HuH-7 (cell line): Measurements from ENCODE around the gene RASSF5.

Source experiments
- DNase-seq: peaks from one replicate; pipeline ENCODE4 v3.0.0; 2011; ENCODE audit warnings: low spot score

RASSF5 gene

DNA sequence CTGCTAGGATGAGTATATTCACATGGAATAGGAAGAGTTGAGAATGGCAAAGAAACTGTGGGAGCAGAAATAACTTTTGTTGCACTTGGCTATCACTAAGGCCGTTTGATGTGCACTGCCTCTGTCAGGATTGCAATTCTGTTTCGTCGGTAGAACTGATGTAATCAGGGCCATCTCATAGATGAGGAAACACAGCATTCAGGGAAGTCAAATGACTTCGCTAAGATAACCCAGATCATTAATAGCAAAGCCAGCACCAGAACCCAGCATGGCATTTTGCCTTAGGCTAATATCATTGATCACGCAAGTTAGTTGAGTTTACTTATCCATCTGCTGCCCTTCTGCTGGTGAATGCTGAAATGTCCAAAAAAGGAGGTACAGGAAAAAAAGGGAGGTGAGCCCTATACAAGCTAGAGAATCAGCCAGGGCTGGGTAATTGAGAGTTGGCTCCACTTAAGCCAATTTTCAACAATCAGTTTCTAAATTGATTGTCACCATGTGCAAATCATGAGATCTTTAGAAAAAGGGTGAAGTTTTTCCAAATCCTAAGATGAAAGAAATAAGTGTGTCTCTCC lies 7.6 kb downstream of the RASSF5 start:
- no peak for DNase-seq

- DNase-seq = no peak
Observed at GRCh38 chr1:206516728-206516990, 9.3 kb downstream of the RASSF5 start.

GRCh38 chr1:206517784-206518183 lies 10.5 kb downstream of the RASSF5 start:
- DNase-seq = no peak

DNA sequence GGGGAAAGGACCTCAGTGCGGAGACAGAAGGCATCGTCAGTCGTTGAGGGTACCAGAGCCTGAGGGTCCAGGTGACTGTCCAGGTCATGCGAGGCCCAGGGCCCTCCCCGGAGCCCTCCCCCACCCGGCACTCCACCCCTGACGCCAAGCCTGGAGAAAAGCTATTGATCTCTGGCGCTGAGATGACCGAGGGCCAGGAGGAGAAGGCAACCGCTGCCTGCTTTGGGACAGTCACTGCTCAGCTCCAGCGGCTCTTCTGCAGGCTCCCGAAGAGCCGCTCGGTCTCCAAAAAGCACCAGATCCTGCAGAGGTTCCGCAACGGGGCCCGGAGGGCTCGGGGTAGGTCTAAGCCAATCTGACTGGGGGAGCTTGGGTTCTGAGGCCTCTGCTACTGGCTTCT lies 10.9 kb downstream of the RASSF5 start:
- no peak for DNase-seq

- DNase-seq = no peak
Observed at GRCh38 chr1:206518743-206519142, 11.4 kb downstream of the RASSF5 start.

GRCh38 chr1:206521127-206521526 lies 13.8 kb downstream of the RASSF5 start:
- no peak for DNase-seq

GRCh38 chr1:206521694-206522402 lies 14.5 kb downstream of the RASSF5 start:
- no peak for DNase-seq

- no peak for DNase-seq
Observed at GRCh38 chr1:206524739-206525364, 17.5 kb downstream of the RASSF5 start.

DNA sequence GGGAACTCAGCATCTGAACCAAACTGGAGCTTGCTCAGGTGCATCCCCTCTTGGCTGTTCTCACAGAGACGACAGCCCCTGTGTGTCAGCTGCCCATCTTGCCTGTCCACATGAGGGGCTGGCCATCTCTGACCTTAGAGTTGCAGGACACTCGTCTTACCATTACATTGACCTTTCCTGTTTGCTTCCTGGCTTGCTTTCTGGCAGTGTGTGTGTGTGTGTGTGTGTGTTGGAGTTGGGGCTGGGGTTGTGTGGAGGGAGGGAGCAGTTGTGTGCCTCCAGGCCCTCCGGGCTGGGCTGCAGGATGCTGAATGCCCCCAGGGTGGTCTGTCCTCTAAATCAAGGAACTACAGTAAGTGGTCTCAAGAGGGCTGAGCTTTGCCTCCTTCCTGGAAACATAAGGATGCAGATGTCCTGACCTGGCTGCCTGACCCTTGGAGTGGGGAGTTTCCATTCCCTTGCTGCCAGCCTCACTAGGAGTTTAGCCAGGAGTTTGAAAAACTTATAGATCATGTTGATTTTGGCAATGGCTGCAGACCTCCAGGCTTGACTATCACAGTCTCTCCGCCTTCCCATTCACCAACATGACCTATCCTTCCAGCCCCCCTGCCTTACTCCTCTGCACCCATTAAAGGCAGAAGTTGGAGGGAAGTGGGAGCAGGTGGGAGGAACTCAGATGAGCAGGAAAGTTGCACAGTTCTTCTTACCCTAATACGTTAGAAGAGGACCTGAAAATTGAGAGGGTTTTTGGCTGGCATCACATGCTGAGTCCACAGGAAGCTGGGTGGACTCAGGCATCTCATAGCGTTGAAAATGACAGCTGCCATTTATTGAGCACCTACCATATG lies 19.0 kb downstream of the RASSF5 start:
- DNase-seq = no peak

- no peak for DNase-seq
Observed at GRCh38 chr1:206529425-206529824, 22.1 kb downstream of the RASSF5 start.

DNA sequence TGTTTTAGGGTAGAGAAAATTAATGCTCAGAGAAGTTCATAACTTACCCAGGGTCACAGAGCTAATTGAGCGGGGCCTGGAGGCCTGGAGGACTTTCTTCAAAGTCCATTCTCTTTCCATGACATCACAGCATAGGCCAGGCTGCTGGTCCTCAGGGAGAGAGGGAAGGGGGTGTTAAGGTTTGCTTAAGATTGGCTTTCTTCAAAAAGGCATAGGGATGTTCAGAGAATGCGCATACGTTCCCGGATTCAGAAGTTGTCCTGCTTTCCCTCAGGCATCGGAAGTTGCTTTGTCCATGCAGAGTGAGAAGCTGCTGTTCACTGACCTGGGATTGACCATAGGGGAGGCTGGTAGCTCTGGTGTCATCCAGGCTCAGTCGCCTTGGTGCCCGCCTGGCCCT lies 25.0 kb downstream of the RASSF5 start:
- no peak for DNase-seq

DNA sequence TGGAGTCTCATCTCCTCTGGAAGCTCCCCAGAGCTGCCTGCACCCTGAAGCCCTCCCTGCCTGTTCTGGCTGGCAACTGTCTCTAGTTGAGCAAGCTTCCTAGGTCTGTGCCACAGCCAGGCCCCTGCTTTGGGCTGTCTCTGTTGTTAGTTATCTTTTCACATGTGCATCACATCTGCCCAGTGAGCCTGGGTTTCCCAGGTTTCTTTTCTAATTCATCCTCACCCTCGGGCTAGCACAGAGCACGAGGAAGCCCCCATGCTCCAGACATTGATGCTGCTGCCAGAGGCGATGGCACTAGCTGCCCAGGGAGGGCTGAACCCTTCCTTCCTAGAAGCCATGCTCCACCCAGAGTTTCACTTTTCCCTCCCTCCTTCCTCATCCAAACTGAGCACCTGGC lies 27.2 kb downstream of the RASSF5 start:
- no peak for DNase-seq

GRCh38 chr1:206535853-206536188 lies 28.5 kb downstream of the RASSF5 start:
- no peak for DNase-seq

- no peak for DNase-seq
Observed at GRCh38 chr1:206537141-206537540, 29.8 kb downstream of the RASSF5 start.

- no peak for DNase-seq
Observed at GRCh38 chr1:206538086-206538770, 30.9 kb downstream of the RASSF5 start.

- DNase-seq = no peak
Observed at GRCh38 chr1:206538901-206539640, 31.7 kb downstream of the RASSF5 start.

DNA sequence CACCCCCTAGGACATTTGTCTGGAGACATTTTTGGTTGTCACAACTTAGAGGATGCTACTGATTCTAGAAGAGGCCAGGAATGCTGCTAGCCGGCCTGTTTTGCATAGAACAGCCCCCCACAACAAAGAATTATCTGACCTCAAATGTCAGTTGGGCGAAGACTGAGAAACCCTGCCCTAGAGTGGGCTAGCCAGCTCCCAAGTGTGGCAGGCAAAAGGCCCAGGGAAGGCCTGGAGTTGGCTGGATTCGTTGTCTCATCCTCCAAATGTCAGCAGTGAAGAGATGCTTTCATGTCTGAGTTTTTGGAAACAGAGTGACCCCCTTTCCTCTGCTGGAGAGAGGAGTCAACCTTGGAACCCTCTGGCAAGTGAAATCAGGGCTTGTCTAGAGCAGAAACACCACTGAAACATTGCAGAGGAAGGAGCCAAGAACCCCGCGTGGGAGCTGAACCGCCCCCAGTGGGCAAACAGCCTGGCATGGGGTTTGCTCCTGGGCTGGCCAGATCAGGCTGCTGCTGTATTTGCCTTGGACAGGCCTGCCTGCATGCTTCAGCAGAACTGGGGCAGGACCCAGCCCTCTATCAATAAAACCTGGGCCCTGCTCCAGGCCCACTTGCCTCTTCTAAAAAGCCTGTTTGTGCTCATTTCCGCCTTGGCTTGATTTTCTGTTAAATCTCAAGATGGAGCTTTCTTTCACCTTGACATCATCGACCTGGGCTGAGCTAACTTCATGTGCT lies 32.9 kb downstream of the RASSF5 start:
- DNase-seq = no peak

GRCh38 chr1:206541236-206541833 lies 34.0 kb downstream of the RASSF5 start:
- no peak for DNase-seq

DNA sequence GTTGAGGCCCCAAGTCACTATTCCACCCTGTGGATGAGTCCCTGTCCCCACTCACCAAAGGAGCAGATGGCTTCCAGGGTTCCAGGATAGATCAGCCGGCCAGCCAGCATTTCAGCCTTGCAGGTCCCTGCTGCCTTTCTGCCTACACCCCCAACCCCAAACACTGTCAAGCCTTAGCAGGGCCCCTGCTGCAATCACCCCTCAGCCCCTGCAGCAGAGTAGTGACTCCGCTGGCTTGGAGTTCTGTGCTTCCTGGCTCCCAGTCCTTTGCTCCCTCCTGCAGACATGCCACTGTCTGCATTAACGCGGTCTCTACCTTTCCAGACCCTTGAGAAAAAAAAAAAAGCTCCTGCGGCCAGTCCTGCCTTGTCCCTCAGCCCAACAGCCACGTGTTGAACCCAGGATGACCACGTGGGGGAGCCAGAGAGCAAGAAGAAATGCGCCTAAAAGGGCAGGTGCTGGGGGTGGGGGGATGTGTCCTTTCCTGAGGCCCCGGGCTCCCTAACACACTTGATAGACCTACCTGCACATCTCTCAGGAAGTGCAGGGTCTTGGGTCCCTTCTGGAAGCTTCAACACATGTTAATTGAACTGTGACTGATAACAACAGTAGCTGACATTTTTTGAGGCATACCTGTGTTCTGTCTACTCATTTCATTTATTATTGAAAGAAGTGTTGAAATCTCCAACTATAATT lies 37.4 kb downstream of the RASSF5 start:
- DNase-seq = peak; percentile 77

- DNase-seq = no peak
Observed at GRCh38 chr1:206545351-206545750, 38.0 kb downstream of the RASSF5 start.
